ENCODE data around the gene ZBTB24.

The ZBTB24 gene

DNA sequence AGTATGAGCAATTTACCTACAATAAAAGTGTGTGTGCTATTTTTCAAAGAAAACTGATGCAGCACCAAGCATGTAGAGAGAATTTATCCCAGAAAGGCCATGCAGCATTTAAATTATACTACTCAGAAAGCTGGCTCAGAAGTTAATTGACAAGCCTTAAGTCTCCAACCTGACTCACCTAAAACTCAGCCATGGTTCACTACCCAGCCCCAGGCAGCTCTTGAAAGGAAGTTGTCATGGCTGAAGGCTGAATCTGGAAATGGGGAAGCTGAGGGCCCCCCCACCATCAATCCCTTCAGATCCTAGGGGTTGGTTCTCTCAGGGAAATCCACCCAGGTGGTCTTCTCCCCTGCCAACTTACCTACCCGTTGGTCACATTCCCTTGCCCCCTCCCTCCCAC lies 62.3 kb downstream of the ZBTB24 start:
- DNase-seq (ENCODE audit: low spot score), result no peak

DNA sequence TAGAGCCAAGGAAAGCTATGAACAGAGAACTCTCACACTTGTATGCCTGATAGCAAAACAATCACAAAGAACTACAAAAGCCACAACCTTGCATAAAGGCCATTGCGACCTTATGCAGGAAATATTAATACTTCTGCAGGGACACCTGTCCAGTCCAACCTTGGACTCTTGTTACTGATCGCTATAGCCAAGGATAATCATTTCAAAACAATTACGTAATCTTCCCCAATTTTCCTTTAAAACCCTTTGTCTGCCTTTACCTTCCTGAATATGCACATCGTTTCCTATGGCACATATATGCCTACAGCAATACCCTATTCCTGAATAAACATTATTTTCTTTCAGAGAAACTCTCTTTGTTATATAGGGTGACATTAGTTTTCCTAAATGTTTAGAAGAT lies 65.4 kb downstream of the ZBTB24 start:
- DNase-seq (ENCODE audit: low spot score), result no peak

Data from iPS-NIHi11 (cell line).